ENCODE results near the gene APOOL.
A peak's percentile ranks its signal among the peaks of the same experiment; 100 is the strongest.
"Not testable (repeated sequence)": the region's sequence is repeated elsewhere in the genome, so short reads cannot be mapped to it uniquely, and the experiment has no call there.

Gene APOOL

GRCh38 chrX:85003655-85004244, at the start of gene APOOL:
Gene APOOL, plus strand, starts transcription at chrX:85003877. Its CDS starts 36 bp downstream, at chrX:85003913.
- peak; percentile 2 to 56 for DNase-seq (ENCODE audit: low read depth in 2 of 2)

- DNase-seq (ENCODE audit: low read depth in 2 of 2), result no peak
Measured at GRCh38 chrX:84956304-84956703, 47.4 kb upstream of the APOOL start.

GRCh38 chrX:84974803-84975202, 28.9 kb upstream of the APOOL start:
- no peak for DNase-seq (ENCODE audit: low read depth in 2 of 2)

GRCh38 chrX:84991739-84992138, 11.9 kb upstream of the APOOL start:
- DNase-seq (ENCODE audit: low read depth in 2 of 2), result not testable (repeated sequence)

- no peak for DNase-seq (ENCODE audit: low read depth in 2 of 2)
Measured at GRCh38 chrX:84993150-84993549, 10.5 kb upstream of the APOOL start.

- DNase-seq (ENCODE audit: low read depth in 2 of 2), result no peak
Measured at GRCh38 chrX:85001344-85001743, 2.3 kb upstream of the APOOL start.

GRCh38 chrX:85004255-85004654, 578 bp downstream of the APOOL start:
- DNase-seq (ENCODE audit: low read depth in 2 of 2), result no peak

GRCh38 chrX:85012098-85012497, 8.4 kb downstream of the APOOL start:
- no peak for DNase-seq (ENCODE audit: low read depth in 2 of 2)

- DNase-seq (ENCODE audit: low read depth in 2 of 2), result not testable (repeated sequence)
Measured at GRCh38 chrX:85015351-85015750, 11.7 kb downstream of the APOOL start.

- DNase-seq (ENCODE audit: low read depth in 2 of 2), result no peak
Measured at GRCh38 chrX:85017721-85018120, 14.0 kb downstream of the APOOL start.

GRCh38 chrX:85018471-85018870, 14.8 kb downstream of the APOOL start:
- no peak for DNase-seq (ENCODE audit: low read depth in 2 of 2)

- no peak for DNase-seq (ENCODE audit: low read depth in 2 of 2)
Measured at GRCh38 chrX:85020216-85020615, 16.5 kb downstream of the APOOL start.

GRCh38 chrX:85024044-85024443, 20.4 kb downstream of the APOOL start:
- DNase-seq (ENCODE audit: low read depth in 2 of 2), result no peak

- DNase-seq (ENCODE audit: low read depth in 2 of 2), result no peak
Measured at GRCh38 chrX:85024562-85024961, 20.9 kb downstream of the APOOL start.

GRCh38 chrX:85026170-85026569, 22.5 kb downstream of the APOOL start:
- DNase-seq (ENCODE audit: low read depth in 2 of 2), result no peak

- no peak for DNase-seq (ENCODE audit: low read depth in 2 of 2)
Measured at GRCh38 chrX:85029043-85029442, 25.4 kb downstream of the APOOL start.

- DNase-seq (ENCODE audit: low read depth in 2 of 2), result no peak
Measured at GRCh38 chrX:85031505-85031904, 27.8 kb downstream of the APOOL start.

GRCh38 chrX:85037114-85037513, 33.4 kb downstream of the APOOL start:
- DNase-seq (ENCODE audit: low read depth in 2 of 2), result no peak

- DNase-seq (ENCODE audit: low read depth in 2 of 2), result no peak
Measured at GRCh38 chrX:85051627-85052026, 48.0 kb downstream of the APOOL start.

GRCh38 chrX:85052205-85052604, 48.5 kb downstream of the APOOL start:
- DNase-seq (ENCODE audit: low read depth in 2 of 2), result no peak

GRCh38 chrX:85052636-85053343, 49.1 kb downstream of the APOOL start:
- DNase-seq (ENCODE audit: low read depth in 2 of 2), result no peak

GRCh38 chrX:85065512-85066198, 62.0 kb downstream of the APOOL start:
- no peak for DNase-seq (ENCODE audit: low read depth in 2 of 2)

- not testable (repeated sequence) for DNase-seq (ENCODE audit: low read depth in 2 of 2)
Measured at GRCh38 chrX:85077247-85077646, 73.6 kb downstream of the APOOL start.

Data from stimulated activated CD4-positive, alpha-beta T cell treated with anti-CD3 and anti-CD28 coated beads, Interleukin-1b, Interleukin-23, amount 100 ng/mL, for 1 hour (primary cell).